ENCODE data around the gene RGS4. TPM values are rescaled to one million over a fixed set of nuclear protein-coding genes. Genes with fewer than 3 reads are reported as not detected.

The RGS4 gene
- total RNA-seq, 1 experiment from 2014 or later, result not detected

- no TSS peak for BruUV-seq (replicated peaks)
- POLR2A ChIA-PET (ENCODE audit: unreplicated experiment), result no interaction called here
- H3K79me2 ChIP-seq (ENCODE audit: low read depth), result no peaks in the 10 kb centered on the region
- H2AFZ ChIP-seq, result no peak overlapping the region
- H3K36me3 ChIP-seq (ENCODE audit: low read depth), result no peaks in the 10 kb centered on the region
- no peak overlapping the region for H3K4me2 ChIP-seq
- no peaks in the 10 kb centered on the region for H4K20me1 ChIP-seq (ENCODE audit: insufficient read depth)
- no peaks in the 10 kb centered on the region for H3F3A ChIP-seq (ENCODE audit: insufficient read depth, low read depth)
- H3K27ac ChIP-seq, result no peak overlapping the region
- no peak for DNase-seq
- TF ChIP-seq EZH2 (IDR thresholded peaks at IDR 0.05; ENCODE audit: low read depth) (no peak), CTCF (conservative IDR thresholded peaks at IDR 0.05) (no peak)
- H3K4me3 ChIP-seq, result no peak overlapping the region
- no peaks in the 10 kb centered on the region for H3K4me1 ChIP-seq (replicated peaks; ENCODE audit: insufficient read depth)
- H3K9me2 ChIP-seq (ENCODE audit: insufficient read depth), result no peaks in the 10 kb centered on the region
- intact Hi-C loops (cut with micrococcal nuclease; ENCODE audit: unreplicated experiment), result no loop called here
- CTCF ChIA-PET, result no interaction called here
- H3K9me3 ChIP-seq (ENCODE audit: insufficient read depth, low read depth), result no peaks in the 10 kb centered on the region
- no peaks in the 10 kb centered on the region for H3K27me3 ChIP-seq (ENCODE audit: insufficient read depth, low read depth)
Observed at GRCh38 chr1:163066686-163067085, 2.5 kb upstream of the RGS4 start.

- Histone ChIP-seq H3K4me1 (replicated peaks; ENCODE audit: insufficient read depth) (no peaks in the 10 kb centered on the region), H2AFZ (no peak overlapping the region; the same call in 1 of the 2 replicates), H3K79me2 (ENCODE audit: low read depth) (no peaks in the 10 kb centered on the region), H3K9me2 (ENCODE audit: insufficient read depth) (no peaks in the 10 kb centered on the region), H3K9me3 (ENCODE audit: insufficient read depth, low read depth) (no peaks in the 10 kb centered on the region), H3K4me2 (no peak overlapping the region), H4K20me1 (ENCODE audit: insufficient read depth) (no peaks in the 10 kb centered on the region), H3K27me3 (ENCODE audit: insufficient read depth, low read depth) (no peaks in the 10 kb centered on the region), H3K36me3 (ENCODE audit: low read depth) (no peaks in the 10 kb centered on the region), H3K4me3 (no peak overlapping the region), H3F3A (ENCODE audit: insufficient read depth, low read depth) (no peaks in the 10 kb centered on the region), H3K27ac (no peak overlapping the region)
- TF ChIP-seq CTCF (conservative IDR thresholded peaks at IDR 0.05), result no peak
- no peak for TF ChIP-seq EZH2 (IDR thresholded peaks at IDR 0.05; ENCODE audit: low read depth)
- DNase-seq, result no peak
- ChIA-PET CTCF (no interaction called here), POLR2A (ENCODE audit: unreplicated experiment) (no interaction called here)
- intact Hi-C loops (cut with micrococcal nuclease; ENCODE audit: unreplicated experiment), result no loop called here
- no TSS peak for BruUV-seq (replicated peaks)
Observed at GRCh38 chr1:163068716-163069115, 445 bp upstream of the RGS4 start.

- Histone ChIP-seq H4K20me1 (ENCODE audit: insufficient read depth) (no peaks in the 10 kb centered on the region), H3K9me2 (ENCODE audit: insufficient read depth) (no peaks in the 10 kb centered on the region), H2AFZ (peak overlapping the region; percentile 4; the same call in 1 of the 2 replicates), H3K9me3 (ENCODE audit: insufficient read depth, low read depth) (no peaks in the 10 kb centered on the region), H3K27ac (no peak overlapping the region), H3F3A (ENCODE audit: insufficient read depth, low read depth) (no peaks in the 10 kb centered on the region), H3K4me2 (no peak overlapping the region), H3K4me3 (no peak overlapping the region), H3K27me3 (ENCODE audit: insufficient read depth, low read depth) (no peaks in the 10 kb centered on the region), H3K79me2 (ENCODE audit: low read depth) (no peaks in the 10 kb centered on the region), H3K4me1 (replicated peaks; ENCODE audit: insufficient read depth) (no peaks in the 10 kb centered on the region), H3K36me3 (ENCODE audit: low read depth) (no peaks in the 10 kb centered on the region)
- intact Hi-C loops (cut with micrococcal nuclease; ENCODE audit: unreplicated experiment), result loop anchor here (2.0 to 10.0 kb wide), 4 partner anchors 105 to 255 kb away; partner anchors contain the start of gene NUF2
- ChIA-PET POLR2A (ENCODE audit: unreplicated experiment) (no interaction called here), CTCF (no interaction called here)
- no TSS peak for BruUV-seq (replicated peaks)
- TF ChIP-seq EZH2 (IDR thresholded peaks at IDR 0.05; ENCODE audit: low read depth), result no peak
- no peak for TF ChIP-seq CTCF (conservative IDR thresholded peaks at IDR 0.05)
- DNase-seq, result no peak
Observed at GRCh38 chr1:163069655-163070277, 605 bp downstream of the RGS4 start.
